Measurements from ENCODE around the gene CYP2F1.

DNA sequence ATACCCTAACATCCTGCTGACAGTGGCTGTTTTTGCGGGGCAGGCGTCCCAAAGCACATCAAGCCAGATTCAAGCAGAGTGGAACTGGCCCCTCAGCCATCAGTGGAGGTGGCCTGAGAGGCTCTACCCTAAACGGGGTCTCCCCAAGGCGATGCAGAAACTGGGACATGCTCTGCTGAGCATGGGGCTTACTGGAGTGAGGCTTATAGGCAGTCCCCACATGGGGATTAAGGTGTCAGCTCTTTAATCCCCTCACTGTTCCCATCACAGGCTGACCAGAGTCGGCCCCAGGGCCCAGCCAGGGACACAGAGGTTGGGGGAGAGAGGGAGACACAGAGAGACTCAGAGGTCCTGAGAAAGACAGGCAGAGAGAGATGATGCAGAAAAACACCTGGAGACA is 17.0 kb downstream of the CYP2F1 start:
- no peak for TF ChIP-seq MAFK (conservative IDR thresholded peaks at IDR 0.05 in 1 of 2, IDR thresholded peaks at IDR 0.05 in 1 of 2; ENCODE audit: low read length in 2 of 2)
- TF ChIP-seq ZNF274 (CRISPR knock-in tag; IDR thresholded peaks at IDR 0.05) = no peak
- TF ChIP-seq ATM (IDR thresholded peaks at IDR 0.05; ENCODE audit: borderline replicate concordance) = no peak
- no peak for TF ChIP-seq TAF15 (IDR thresholded peaks at IDR 0.05; ENCODE audit: low read depth, low read length, poor library complexity, severe bottlenecking)
- TF ChIP-seq ZNF513 (CRISPR knock-in tag; conservative IDR thresholded peaks at IDR 0.05) = no peak

Measured in HepG2 (cell line).